OCI-LY7 (cell line): ENCODE measurements around the gene SAPCD1. TPM values are rescaled to one million over a fixed set of nuclear protein-coding genes. Genes with fewer than 3 reads are reported as not detected.

ENCODE experiments used
- BruUV-seq: library from RNA; stranded (reverse); fragments of 400-500 nt; replicated peaks from 2 replicates; lab custom pipeline; 2021; lab: Mats Ljungman, UMichigan
- CTCF ChIA-PET: fragments of 300-600 bp; sonication (Branson Sonifier 250); formaldehyde crosslinking; loops from one replicate; lab custom pipeline; 2022; ENCODE audit warnings: antibody characterized with exemption; ENCODE audit not compliant: unreplicated experiment; lab: Charles Lee
- POLR2A ChIA-PET: fragments of 300-600 bp; sonication (Branson Sonifier 250); formaldehyde crosslinking; loops from one replicate; lab custom pipeline; 2022; ENCODE audit warnings: antibody characterized with exemption; lab: Charles Lee
- DNase-seq: peaks from one replicate; pipeline ENCODE4 v3.0.0-alpha.2; 2015; ENCODE audit warnings: low spot score
- H2AFZ ChIP-seq: fragments of 200-600 bp; sonication (generic), shearing (Covaris generic); 2 replicates; pipeline ENCODE4 v1.6.1; 2014; ENCODE audit warnings: mild to moderate bottlenecking, antibody characterized with exemption, low read length, moderate library complexity
- H3K27ac ChIP-seq: fragments of 200-600 bp; sonication (generic); 2 replicates; pipeline ENCODE4 v1.5.1; 2014; ENCODE audit warnings: mixed run types, low read depth, mild to moderate bottlenecking, moderate library complexity, low read length, inconsistent platforms; ENCODE audit not compliant: poor library complexity, severe bottlenecking
- H3K36me3 ChIP-seq: fragments of 200-600 bp; sonication (generic); 2 replicates; pipeline ENCODE4 v1.6.1; 2014; ENCODE audit warnings: mild to moderate bottlenecking, antibody characterized with exemption, low read length, moderate library complexity, mixed read lengths; ENCODE audit not compliant: insufficient read depth
- H3K4me1 ChIP-seq: fragments of 200-600 bp; sonication (generic); 2 replicates; pipeline ENCODE4 v1.5.1; 2014; ENCODE audit warnings: mild to moderate bottlenecking, low read length; ENCODE audit not compliant: insufficient read depth, poor library complexity, severe bottlenecking
- H3K4me2 ChIP-seq: fragments of 200-600 bp; sonication (generic); 2 replicates; pipeline ENCODE4 v1.6.1; 2014; ENCODE audit warnings: mild to moderate bottlenecking, low read length
- H3K4me3 ChIP-seq: fragments of 200-600 bp; sonication (generic); 2 replicates; pipeline ENCODE4 v1.5.1; 2014; ENCODE audit warnings: mild to moderate bottlenecking, low read depth, low read length; ENCODE audit not compliant: poor library complexity, severe bottlenecking
- H3K79me2 ChIP-seq: fragments of 200-600 bp; sonication (generic); 2 replicates; pipeline ENCODE4 v1.6.1; 2016; ENCODE audit warnings: low read depth, mild to moderate bottlenecking, low read length, moderate library complexity, mixed read lengths; ENCODE audit not compliant: insufficient read depth
- H3K9me2 ChIP-seq: fragments of 200-600 bp; sonication (generic); 2 replicates; pipeline ENCODE4 v1.6.1; 2016; ENCODE audit warnings: mild to moderate bottlenecking, low read length, mixed read lengths; ENCODE audit not compliant: insufficient read depth
- H3K9me3 ChIP-seq: fragments of 200-600 bp; sonication (generic); 2 replicates; pipeline ENCODE4 v1.6.1; 2014; ENCODE audit warnings: mild to moderate bottlenecking, mixed run types, low read length, mixed read lengths
- H4K20me1 ChIP-seq: fragments of 200-600 bp; sonication (generic); 2 replicates; pipeline ENCODE4 v1.6.1; 2014; ENCODE audit warnings: mild to moderate bottlenecking, antibody characterized with exemption, low read length, moderate library complexity, mixed read lengths; ENCODE audit not compliant: insufficient read depth
- CTCF ChIP-seq: fragments of 200-600 bp; sonication (generic); conservative IDR thresholded peaks from 2 replicates; pipeline ENCODE4 v1.5.1; 2014; ENCODE audit warnings: mild to moderate bottlenecking, antibody characterized with exemption, low read length, moderate library complexity, mixed read lengths
- EZH2phosphoT487 ChIP-seq: fragments of 200-600 bp; sonication (generic); IDR thresholded peaks from 2 replicates; pipeline ENCODE4 v1.6.1; 2018; ENCODE audit warnings: low read depth, borderline replicate concordance, mild to moderate bottlenecking, mixed run types, antibody characterized with exemption, low read length, moderate library complexity, mixed read lengths
- intact Hi-C: fragments of 100-400 bp; cut with micrococcal nuclease; formaldehyde crosslinking; loops from one replicate; pipeline ENCODE4 v1.10.0; 2022; ENCODE audit not compliant: unreplicated experiment
- total RNA-seq, 2 experiments: library from RNA; depleted of rRNA in 1 of 2; stranded (reverse); fragments of >200 nt in 1 of 2; shearing (Covaris generic) in 1 of 2; gene quantifications; 2 replicates each; pipeline ENCODE4 v1.2.3, GENCODE V29; 2014 to 2022

The SAPCD1 gene
- total RNA-seq, 2 experiments from 2014 or later: 31.3 to 53.5 TPM

- Histone ChIP-seq H3K4me1 (no peaks in the 10 kb centered on the region), H4K20me1 (no peaks in the 10 kb centered on the region), H3K9me3 (no peaks in the 10 kb centered on the region), H3K4me2 (no peak overlapping the region), H3K9me2 (no peaks in the 10 kb centered on the region), H3K36me3 (peaks cover 65% of the 10 kb centered on the region), H3K27ac (no peak overlapping the region), H3K79me2 (no peaks in the 10 kb centered on the region), H2AFZ (no peak overlapping the region), H3K4me3 (no peak overlapping the region)
- intact Hi-C loops: no loop called here
- BruUV-seq: TSS peak; percentile 80
- ChIA-PET POLR2A (no interaction called here), CTCF (no interaction called here)
- DNase-seq: no peak
- no peak for TF ChIP-seq CTCF
- TF ChIP-seq EZH2phosphoT487: no peak
Observed at GRCh38 chr6:31764198-31764597, 1.7 kb downstream of the SAPCD1 start.

- H3K79me2 ChIP-seq: no peaks in the 10 kb centered on the region
- no peak overlapping the region for H3K27ac ChIP-seq
- intact Hi-C loops: no loop called here
- ChIA-PET POLR2A (interaction anchor here (1.2 kb wide), 1 partner anchor 25 kb away, joined by 3 read pairs; the partner anchor contains the start of gene MSH5), CTCF (no interaction called here)
- DNase-seq: no peak
- peaks cover 53% of the 10 kb centered on the region for H3K36me3 ChIP-seq
- H2AFZ ChIP-seq: no peak overlapping the region
- no peaks in the 10 kb centered on the region for H3K4me1 ChIP-seq
- H4K20me1 ChIP-seq: no peaks in the 10 kb centered on the region
- no peaks in the 10 kb centered on the region for H3K9me3 ChIP-seq
- no TSS peak for BruUV-seq
- TF ChIP-seq EZH2phosphoT487: no peak
- no peak for TF ChIP-seq CTCF
- H3K4me2 ChIP-seq: no peak overlapping the region
- H3K9me2 ChIP-seq: no peaks in the 10 kb centered on the region
- no peak overlapping the region for H3K4me3 ChIP-seq
Observed at GRCh38 chr6:31765559-31765909, 3.1 kb downstream of the SAPCD1 start.

GRCh38 chr6:31765910-31766794 lies 3.7 kb downstream of the SAPCD1 start:
- ChIA-PET POLR2A (interaction anchor here (1.2 kb wide), 1 partner anchor 26 kb away, joined by 3 read pairs; the partner anchor contains the start of gene MSH5), CTCF (no interaction called here)
- H3K4me2 ChIP-seq: no peak overlapping the region
- H3K4me1 ChIP-seq: no peaks in the 10 kb centered on the region
- no peak overlapping the region for H3K4me3 ChIP-seq
- H3K79me2 ChIP-seq: no peaks in the 10 kb centered on the region
- peaks cover 47% of the 10 kb centered on the region for H3K36me3 ChIP-seq
- DNase-seq: no peak
- H3K9me2 ChIP-seq: no peaks in the 10 kb centered on the region
- no peaks in the 10 kb centered on the region for H3K9me3 ChIP-seq
- TF ChIP-seq CTCF (no peak), EZH2phosphoT487 (no peak)
- BruUV-seq: no TSS peak
- no peak overlapping the region for H3K27ac ChIP-seq
- no peak overlapping the region for H2AFZ ChIP-seq
- intact Hi-C loops: no loop called here
- no peaks in the 10 kb centered on the region for H4K20me1 ChIP-seq
